GM13976 (cell line): ENCODE measurements around the gene AKR1C2.
"Not testable (repeated sequence)": the region's sequence is repeated elsewhere in the genome, so short reads cannot be mapped to it uniquely, and the experiment has no call there.

Experiments
- DNase-seq: peaks from one replicate; pipeline ENCODE4 v3.0.0; 2012; ENCODE audit warnings: low spot score
- in situ Hi-C: fragments of 300-500 bp; cut with MboI; formaldehyde crosslinking; loops from one replicate; pipeline ENCODE4 v1.12.0; 2022; ENCODE audit warnings: low sequenced_read_pairs, mixed read lengths, inconsistent platforms; ENCODE audit not compliant: unreplicated experiment
- TF ChIP-seq, protein P1 (sequence below): IDR thresholded peaks from 2 replicates; pipeline ENCODE4 v1.5.1; 2012; ENCODE audit warnings: borderline replicate concordance, mild to moderate bottlenecking; ENCODE audit not compliant: insufficient read depth; ENCODE audit errors: extremely low read depth, missing control alignments, control extremely low read depth

The AKR1C2 gene

DNA sequence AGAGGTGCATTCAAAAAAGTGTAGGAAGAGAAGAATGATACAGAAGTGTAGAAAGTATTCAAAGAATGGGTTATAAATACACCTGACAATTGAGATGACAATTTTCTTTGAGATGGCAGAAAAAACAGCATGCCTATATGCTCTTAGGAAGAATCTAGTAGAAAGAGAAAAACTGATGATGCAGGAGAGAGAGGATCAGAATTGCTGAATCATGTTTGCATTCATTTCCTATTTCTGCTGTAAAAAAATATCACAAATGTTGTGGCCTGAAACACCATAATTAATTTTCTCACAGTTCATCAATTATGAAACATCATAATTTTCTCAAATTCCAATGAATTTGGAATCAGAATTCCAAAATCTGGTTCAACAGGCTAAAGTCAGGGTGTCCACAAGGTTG lies 50.3 kb downstream of the AKR1C2 start:
- in situ Hi-C loops, result no loop called here
- no peak for DNase-seq

DNA sequence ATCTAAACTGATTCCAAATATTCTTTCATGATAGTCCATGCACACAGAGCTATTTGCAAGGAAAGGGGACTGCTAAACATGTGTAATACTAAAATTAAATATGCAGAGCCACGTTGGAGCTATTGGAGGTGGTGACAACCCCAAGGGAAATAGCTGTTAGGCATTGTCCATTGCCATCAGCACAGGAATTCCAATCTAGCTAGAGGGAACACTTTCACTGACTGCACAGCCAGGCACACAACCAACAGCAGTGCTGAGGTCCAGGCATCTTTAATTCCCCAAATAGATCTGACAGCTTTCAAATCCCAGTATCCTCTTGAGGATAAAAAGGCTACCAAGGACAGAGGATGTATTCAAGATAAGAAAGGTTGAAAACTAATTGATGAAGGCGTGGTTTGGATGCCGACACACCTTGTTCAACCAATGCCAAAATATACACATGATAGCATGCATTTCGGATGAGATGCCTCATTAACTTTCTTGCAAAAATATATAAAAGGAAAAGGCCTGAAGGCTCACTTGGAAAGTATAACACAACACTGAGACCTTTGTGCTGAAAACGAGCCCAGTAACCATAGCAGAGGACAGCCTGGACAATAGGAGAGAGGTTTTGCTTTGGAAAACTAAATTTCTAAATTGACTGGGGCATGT lies 52.0 kb downstream of the AKR1C2 start:
- in situ Hi-C loops, DNase-seq: not testable (repeated sequence)

More for the DNA sequence above, 50.3 kb downstream of the AKR1C2 start:
- TF ChIP-seq, protein P1, sequence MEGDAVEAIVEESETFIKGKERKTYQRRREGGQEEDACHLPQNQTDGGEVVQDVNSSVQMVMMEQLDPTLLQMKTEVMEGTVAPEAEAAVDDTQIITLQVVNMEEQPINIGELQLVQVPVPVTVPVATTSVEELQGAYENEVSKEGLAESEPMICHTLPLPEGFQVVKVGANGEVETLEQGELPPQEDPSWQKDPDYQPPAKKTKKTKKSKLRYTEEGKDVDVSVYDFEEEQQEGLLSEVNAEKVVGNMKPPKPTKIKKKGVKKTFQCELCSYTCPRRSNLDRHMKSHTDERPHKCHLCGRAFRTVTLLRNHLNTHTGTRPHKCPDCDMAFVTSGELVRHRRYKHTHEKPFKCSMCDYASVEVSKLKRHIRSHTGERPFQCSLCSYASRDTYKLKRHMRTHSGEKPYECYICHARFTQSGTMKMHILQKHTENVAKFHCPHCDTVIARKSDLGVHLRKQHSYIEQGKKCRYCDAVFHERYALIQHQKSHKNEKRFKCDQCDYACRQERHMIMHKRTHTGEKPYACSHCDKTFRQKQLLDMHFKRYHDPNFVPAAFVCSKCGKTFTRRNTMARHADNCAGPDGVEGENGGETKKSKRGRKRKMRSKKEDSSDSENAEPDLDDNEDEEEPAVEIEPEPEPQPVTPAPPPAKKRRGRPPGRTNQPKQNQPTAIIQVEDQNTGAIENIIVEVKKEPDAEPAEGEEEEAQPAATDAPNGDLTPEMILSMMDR, result no peak

DNA sequence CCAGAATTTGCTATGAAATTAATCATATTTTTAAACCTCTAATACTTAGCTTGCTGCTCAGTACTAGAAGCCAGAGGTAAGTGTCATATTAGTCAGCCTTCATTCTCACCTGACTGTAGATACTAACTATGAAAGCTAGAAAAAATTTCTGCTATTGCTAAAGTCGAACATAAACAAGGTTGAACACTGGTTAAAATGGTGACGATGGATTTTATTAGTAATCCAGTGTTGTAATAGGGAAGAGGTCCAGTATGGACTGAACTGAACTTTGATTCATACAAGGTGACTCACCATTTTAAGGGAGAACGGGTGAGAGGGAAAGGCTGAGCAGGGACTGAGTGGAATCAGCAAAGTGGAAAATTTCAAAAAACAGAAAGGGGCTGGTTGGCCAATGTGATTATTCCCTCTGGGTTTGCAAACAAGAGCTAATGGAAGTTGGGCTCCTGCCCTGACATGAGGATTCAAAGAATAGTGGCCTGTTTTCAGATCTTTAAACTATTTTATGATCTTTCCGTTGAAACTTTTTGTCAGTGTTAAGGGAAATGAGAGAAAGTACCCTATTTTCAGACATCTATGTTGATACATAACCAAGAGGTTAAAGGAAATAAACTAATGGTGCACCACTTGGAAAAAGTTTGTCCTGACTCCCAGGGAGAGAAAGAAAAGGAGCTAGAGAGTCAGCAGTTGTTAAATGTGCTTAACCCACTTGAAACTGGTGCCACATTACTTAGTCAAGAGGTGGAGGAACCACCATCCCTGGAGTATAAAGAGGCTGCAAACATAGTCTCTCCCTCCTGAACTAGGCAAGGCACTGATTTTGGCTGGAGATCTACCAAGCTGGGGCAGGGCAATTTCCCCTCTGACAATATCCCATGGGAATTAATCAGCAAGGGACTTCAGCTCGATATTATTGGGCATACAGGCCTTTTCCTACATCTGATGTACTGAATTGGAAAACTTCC lies 55.7 kb downstream of the AKR1C2 start:
- in situ Hi-C loops, result no loop called here
- no peak for DNase-seq
- TF ChIP-seq, protein P1, result no peak

DNA sequence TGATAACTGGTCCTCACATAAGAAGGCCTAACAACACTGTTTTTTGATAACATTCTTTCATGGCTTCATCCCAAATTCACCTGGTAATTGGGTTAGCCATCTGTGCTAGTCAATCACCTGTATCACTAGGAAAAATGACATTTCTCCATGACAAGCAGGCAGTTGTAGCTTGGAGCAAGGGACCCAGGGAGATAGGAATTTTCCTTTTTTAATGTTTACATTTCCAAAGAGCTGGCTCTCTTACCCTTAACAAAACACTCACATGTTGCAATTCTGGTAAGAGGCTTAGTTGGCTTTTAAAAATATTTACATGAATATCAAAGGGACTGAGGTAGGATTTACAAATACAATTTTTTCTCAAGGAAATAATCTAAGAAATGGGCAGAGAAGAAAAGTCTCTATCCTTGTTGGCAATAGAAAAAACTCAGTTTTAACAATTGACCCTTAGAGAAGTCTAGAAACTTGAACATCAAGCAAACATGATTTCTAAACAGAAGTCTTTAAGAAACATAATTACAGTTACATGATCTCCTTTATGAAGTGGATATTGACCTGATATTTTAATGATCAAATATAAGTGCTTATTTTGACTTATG lies 56.5 kb downstream of the AKR1C2 start:
- DNase-seq, result no peak
- TF ChIP-seq, protein P1, result no peak
- in situ Hi-C loops, result no loop called here

DNA sequence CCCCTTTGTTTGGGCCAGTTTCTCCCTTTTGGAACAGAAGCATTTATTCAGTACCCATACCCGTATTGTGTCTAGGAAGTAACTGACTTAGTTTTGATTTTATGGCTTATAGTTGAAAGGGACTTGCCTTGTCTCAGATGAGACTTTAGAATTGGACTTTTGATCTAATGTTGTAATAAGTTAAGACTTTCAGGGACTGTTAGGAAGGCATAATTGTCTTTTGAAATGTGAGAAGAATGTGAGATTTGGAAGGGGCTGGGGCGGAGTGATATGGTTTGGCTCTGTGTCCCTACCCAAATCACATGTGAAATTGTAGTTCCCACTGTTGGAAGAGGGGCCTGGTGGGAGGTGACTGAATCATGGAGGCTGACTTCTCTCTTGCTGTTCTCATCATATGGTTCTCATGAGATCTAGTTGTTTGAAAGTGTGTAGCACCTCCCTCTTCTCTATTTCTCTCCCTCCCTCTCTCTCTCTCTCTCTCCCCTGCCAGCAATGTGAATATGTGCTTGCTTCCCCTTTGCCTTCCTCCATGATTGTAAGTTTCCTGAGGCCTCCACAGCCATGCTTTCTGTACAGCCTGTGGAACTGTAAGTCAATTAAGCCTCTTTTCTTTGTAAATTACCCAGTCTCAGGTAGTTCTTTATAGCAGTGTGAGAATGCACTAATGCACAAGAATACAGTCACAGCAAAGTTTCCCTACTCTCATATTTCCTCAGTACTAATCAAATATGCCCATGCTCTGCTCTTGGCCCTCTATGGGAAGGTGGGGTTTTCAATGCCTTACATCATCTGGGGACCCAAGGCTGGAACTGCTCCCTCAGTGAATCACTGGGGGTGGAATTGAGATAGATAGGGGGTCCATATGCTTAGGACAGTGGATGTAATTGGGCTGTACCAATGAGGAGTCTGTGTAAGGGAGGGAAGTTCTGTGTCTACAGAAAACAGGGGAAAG lies 57.6 kb downstream of the AKR1C2 start:
- TF ChIP-seq, protein P1, result no peak
- in situ Hi-C loops, result no loop called here
- DNase-seq, result no peak

DNA sequence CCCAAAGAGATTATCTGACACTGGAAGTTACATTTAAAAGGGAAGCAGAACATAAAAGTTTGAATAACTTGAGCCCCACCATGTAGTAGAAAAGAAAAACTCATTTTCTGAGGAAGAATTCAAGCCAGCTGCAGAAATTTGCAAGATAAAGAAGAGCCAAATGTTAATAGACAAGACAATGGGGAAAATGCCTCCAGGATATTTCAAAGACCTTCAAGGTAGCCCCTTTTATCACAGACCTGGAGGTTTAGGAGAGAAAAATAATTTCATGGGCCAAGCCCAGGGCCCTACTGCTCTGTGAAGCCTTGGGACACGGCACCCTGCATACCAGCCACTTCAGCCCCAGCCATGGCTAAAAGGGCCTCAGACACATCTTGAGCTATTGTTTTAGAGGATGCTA lies 58.8 kb downstream of the AKR1C2 start:
- in situ Hi-C loops, result no loop called here
- no peak for DNase-seq
- TF ChIP-seq, protein P1, result no peak
